ENCODE data around the gene PTGES2. TPM values are rescaled to one million over a fixed set of nuclear protein-coding genes. Genes with fewer than 3 reads are reported as not detected.

Gene PTGES2
- total and polyA plus RNA-seq, 2 experiments from 2014 or later = 59.7 to 124 TPM

DNA sequence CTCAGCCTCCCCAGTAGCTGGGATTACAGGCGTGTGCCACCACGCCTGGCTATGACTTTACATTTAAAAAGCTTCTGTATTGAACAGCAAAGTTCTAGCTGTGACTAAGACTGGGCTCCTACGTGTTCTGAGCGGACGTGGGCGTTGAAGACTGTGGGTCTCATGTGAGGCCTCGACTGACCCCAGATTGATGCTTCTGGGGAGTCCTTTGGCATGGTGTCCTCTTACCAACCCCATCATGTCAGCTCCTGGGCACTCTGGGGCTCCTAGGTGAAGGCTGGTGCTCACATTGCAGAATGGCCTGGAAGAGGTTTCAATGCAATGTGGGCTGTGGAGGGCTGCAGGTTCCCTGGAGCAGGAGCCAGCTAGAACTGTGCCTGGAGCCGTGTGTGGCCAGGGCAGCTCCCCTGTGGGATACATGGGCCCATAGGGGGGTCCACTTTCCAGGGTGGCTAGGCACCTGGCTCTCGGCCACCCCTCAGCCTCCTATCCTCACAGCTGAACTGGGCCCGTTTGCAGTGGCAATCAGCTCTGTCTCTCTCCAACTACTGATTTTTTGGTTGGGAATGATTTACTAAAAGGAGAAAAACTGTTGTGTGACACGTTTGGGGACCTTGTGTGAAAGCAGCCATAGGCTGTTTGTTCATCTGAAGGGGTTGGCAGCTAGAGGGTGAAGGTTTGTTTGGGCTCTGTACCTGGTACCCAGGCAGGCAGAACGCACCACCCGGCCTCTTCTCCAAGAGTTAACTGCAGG, 29.8 kb downstream of the PTGES2 start (continued):
- TF ChIP-seq, protein P1, sequence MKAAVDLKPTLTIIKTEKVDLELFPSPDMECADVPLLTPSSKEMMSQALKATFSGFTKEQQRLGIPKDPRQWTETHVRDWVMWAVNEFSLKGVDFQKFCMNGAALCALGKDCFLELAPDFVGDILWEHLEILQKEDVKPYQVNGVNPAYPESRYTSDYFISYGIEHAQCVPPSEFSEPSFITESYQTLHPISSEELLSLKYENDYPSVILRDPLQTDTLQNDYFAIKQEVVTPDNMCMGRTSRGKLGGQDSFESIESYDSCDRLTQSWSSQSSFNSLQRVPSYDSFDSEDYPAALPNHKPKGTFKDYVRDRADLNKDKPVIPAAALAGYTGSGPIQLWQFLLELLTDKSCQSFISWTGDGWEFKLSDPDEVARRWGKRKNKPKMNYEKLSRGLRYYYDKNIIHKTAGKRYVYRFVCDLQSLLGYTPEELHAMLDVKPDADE (IDR thresholded peaks at IDR 0.05) = no peak
- no peak for TF ChIP-seq JUNB (IDR thresholded peaks at IDR 0.05; ENCODE audit: unreplicated experiment)

DNA sequence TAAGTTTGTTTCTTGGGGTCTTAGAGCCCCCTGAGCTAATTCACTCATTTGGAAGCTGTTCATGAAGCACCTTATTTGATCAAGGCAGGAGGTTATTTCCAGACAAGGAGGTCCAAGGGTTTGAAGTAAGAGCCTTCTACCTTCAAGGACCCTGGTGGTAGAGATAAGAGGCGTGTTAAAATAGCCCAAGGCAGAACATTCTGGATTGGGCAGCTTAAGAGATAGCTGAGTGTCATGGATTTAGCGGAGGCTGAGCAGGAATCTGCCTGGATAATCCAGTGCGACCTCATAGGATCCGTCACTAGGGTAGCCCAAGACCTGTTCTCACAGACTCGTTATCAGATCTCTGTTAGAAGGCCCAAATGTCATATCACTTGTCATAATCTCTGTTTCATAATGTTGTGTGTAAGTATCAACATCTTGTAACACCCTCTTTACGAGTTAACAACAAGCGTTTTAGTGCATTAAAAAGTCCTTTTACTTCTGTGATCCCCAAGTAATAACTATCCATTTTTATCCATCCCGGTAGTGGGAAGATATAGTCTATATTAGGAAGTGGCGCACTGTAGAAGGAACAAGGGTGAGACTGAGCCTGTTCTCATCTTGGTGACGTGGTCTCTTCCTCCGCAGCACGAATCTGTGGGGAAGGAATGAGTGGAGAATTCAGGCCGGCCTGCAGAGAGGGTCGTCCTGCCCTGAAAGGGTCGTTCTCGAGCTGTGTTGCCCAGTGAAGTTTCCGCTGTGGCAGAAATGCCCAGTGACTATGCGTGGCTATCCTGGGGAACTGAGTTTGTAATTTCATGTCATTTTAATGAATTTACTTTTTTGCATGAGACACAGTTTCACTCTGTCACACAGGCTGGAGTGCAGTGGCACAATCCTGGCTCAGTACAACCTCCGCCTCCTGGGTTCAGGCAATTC, 30.7 kb downstream of the PTGES2 start:
- Mint-ChIP-seq H3K4me1 (peaks cover 55% of the 10 kb centered on the region), H3K4me3 (no peak overlapping the region), H3K27ac (peak overlapping the region; percentile 54), H3K27me3 (ENCODE audit: insufficient read depth, low read depth, poor library complexity) (peaks cover 21% of the 10 kb centered on the region), H3K36me3 (ENCODE audit: low read depth) (peaks cover 14% of the 10 kb centered on the region), H3K9me3 (no peaks in the 10 kb centered on the region)
- Histone ChIP-seq H3K4me1 (ENCODE audit: insufficient read depth) (peaks cover 33% of the 10 kb centered on the region), H3K36me3 (ENCODE audit: insufficient read depth) (no peaks in the 10 kb centered on the region; the same call in 1 of the 2 replicates), H2AFZ (no peak overlapping the region), H3K4me3 (no peak overlapping the region), H4K20me1 (replicated peaks; ENCODE audit: insufficient read depth) (peaks cover 23% of the 10 kb centered on the region), H3K27ac (ENCODE audit: low read depth) (peak overlapping the region; percentile 87), H3K4me2 (peak overlapping the region; percentile 61), H3F3A (replicated peaks; ENCODE audit: low read depth) (peaks cover 12% of the 10 kb centered on the region; the same call in 1 of the 2 replicates), H3K27me3 (ENCODE audit: insufficient read depth) (no peaks in the 10 kb centered on the region), H3K79me2 (replicated peaks; ENCODE audit: insufficient read depth) (peaks cover 63% of the 10 kb centered on the region), H3K9me2 (ENCODE audit: insufficient read depth) (no peaks in the 10 kb centered on the region)
- TF ChIP-seq EZH2phosphoT487 (IDR thresholded peaks at IDR 0.05; ENCODE audit: unreplicated experiment) (no peak), CTCF (conservative IDR thresholded peaks at IDR 0.05; ENCODE audit: low read depth in 2 of 2) (no peak), EZH2 (IDR thresholded peaks at IDR 0.05; ENCODE audit: low read depth, unreplicated experiment) (no peak)
- TF ChIP-seq, protein P2, sequence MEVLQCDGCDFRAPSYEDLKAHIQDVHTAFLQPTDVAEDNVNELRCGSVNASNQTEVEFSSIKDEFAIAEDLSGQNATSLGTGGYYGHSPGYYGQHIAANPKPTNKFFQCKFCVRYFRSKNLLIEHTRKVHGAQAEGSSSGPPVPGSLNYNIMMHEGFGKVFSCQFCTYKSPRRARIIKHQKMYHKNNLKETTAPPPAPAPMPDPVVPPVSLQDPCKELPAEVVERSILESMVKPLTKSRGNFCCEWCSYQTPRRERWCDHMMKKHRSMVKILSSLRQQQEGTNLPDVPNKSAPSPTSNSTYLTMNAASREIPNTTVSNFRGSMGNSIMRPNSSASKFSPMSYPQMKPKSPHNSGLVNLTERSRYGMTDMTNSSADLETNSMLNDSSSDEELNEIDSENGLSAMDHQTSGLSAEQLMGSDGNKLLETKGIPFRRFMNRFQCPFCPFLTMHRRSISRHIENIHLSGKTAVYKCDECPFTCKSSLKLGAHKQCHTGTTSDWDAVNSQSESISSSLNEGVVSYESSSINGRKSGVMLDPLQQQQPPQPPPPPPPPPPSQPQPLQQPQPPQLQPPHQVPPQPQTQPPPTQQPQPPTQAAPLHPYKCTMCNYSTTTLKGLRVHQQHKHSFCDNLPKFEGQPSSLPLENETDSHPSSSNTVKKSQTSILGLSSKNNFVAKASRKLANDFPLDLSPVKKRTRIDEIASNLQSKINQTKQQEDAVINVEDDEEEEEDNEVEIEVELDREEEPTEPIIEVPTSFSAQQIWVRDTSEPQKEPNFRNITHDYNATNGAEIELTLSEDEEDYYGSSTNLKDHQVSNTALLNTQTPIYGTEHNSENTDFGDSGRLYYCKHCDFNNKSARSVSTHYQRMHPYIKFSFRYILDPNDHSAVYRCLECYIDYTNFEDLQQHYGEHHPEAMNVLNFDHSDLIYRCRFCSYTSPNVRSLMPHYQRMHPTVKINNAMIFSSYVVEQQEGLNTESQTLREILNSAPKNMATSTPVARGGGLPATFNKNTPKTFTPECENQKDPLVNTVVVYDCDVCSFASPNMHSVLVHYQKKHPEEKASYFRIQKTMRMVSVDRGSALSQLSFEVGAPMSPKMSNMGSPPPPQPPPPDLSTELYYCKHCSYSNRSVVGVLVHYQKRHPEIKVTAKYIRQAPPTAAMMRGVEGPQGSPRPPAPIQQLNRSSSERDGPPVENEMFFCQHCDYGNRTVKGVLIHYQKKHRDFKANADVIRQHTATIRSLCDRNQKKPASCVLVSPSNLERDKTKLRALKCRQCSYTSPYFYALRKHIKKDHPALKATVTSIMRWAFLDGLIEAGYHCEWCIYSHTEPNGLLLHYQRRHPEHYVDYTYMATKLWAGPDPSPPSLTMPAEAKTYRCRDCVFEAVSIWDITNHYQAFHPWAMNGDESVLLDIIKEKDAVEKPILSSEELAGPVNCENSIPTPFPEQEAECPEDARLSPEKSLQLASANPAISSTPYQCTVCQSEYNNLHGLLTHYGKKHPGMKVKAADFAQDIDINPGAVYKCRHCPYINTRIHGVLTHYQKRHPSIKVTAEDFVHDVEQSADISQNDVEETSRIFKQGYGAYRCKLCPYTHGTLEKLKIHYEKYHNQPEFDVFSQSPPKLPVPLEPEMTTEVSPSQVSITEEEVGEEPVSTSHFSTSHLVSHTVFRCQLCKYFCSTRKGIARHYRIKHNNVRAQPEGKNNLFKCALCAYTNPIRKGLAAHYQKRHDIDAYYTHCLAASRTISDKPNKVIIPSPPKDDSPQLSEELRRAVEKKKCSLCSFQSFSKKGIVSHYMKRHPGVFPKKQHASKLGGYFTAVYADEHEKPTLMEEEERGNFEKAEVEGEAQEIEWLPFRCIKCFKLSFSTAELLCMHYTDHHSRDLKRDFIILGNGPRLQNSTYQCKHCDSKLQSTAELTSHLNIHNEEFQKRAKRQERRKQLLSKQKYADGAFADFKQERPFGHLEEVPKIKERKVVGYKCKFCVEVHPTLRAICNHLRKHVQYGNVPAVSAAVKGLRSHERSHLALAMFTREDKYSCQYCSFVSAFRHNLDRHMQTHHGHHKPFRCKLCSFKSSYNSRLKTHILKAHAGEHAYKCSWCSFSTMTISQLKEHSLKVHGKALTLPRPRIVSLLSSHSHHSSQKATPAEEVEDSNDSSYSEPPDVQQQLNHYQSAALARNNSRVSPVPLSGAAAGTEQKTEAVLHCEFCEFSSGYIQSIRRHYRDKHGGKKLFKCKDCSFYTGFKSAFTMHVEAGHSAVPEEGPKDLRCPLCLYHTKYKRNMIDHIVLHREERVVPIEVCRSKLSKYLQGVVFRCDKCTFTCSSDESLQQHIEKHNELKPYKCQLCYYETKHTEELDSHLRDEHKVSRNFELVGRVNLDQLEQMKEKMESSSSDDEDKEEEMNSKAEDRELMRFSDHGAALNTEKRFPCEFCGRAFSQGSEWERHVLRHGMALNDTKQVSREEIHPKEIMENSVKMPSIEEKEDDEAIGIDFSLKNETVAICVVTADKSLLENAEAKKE (CRISPR knock-in tag; IDR thresholded peaks at IDR 0.05) = no peak
- TF ChIP-seq, protein P3, sequence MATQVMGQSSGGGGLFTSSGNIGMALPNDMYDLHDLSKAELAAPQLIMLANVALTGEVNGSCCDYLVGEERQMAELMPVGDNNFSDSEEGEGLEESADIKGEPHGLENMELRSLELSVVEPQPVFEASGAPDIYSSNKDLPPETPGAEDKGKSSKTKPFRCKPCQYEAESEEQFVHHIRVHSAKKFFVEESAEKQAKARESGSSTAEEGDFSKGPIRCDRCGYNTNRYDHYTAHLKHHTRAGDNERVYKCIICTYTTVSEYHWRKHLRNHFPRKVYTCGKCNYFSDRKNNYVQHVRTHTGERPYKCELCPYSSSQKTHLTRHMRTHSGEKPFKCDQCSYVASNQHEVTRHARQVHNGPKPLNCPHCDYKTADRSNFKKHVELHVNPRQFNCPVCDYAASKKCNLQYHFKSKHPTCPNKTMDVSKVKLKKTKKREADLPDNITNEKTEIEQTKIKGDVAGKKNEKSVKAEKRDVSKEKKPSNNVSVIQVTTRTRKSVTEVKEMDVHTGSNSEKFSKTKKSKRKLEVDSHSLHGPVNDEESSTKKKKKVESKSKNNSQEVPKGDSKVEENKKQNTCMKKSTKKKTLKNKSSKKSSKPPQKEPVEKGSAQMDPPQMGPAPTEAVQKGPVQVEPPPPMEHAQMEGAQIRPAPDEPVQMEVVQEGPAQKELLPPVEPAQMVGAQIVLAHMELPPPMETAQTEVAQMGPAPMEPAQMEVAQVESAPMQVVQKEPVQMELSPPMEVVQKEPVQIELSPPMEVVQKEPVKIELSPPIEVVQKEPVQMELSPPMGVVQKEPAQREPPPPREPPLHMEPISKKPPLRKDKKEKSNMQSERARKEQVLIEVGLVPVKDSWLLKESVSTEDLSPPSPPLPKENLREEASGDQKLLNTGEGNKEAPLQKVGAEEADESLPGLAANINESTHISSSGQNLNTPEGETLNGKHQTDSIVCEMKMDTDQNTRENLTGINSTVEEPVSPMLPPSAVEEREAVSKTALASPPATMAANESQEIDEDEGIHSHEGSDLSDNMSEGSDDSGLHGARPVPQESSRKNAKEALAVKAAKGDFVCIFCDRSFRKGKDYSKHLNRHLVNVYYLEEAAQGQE (IDR thresholded peaks at IDR 0.05; ENCODE audit: unreplicated experiment) = no peak
- ATAC-seq (no peak), DNase-seq (ENCODE audit: low spot score) (no peak)

All from GM23338 (cell line).